HG03457 (cell line): ENCODE measurements around the gene KSR2.

ENCODE experiments used
- ATAC-seq: cut with Tn5 transposase; IDR thresholded peaks from one replicate; pipeline ENCODE4 v1.9.1; 2021; ENCODE audit warnings: moderate number of reproducible peaks; ENCODE audit not compliant: unreplicated experiment

KSR2 gene

DNA sequence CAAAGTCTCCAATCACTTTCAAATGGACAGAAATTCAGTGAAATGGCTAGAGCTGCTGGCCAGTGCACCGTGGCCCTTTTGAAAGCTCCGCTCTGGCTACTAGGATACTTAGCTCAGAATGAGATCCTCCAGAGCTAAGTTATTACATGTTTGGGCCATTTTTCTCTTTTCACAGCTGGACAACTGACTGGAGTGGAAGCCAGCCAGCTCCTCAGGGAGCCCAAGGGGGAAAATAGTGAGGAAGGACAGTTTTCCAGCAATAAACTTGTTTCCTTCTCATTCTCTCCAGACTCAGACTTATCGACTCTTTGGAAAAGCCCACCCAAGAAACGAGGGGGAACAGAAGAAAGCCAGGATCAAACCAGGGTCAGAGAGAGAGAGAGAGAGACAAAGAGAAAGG, 266.0 kb downstream of the KSR2 start:
- no peak for ATAC-seq

- ATAC-seq = no peak
These were observed 269.2 kb downstream of the KSR2 start for GRCh38 chr12:117699575-117699974.

DNA sequence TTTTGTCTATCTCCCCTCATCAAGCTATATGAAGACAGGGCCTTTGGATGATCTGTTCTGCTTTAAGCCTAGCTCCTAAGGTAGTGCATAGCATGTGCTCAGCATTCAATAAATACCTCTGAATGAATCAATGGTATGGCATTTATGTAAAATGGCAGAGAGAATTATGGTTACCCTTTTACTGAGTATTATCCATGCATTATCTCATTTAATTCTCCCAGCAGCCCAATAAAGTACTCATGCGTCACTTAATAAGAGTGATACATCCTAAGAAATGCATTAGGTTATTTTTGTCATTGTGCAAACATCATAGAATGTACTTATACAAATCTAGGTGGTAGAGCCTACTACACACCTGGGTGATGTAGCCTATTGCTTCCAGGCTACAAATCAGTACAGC, 269.7 kb downstream of the KSR2 start:
- no peak for ATAC-seq

DNA sequence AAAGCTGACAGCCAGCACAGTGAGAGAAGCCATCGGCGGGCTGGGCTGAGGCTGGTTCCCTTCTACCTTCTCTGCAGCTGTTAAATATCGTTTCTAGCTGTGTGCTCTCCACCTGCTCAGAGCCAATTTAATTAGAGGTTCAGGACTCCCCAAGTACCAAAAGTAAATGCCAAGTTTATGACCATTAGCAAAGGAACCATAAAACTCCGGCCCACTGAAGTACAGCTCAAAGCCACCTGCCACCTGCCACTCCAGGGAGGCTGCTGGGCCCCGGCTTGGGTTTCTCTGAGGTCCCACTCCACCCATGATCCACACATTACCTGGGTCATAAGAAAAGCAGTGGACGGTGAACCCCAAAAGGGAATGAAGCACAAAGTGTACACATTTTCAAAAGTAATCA, 272.8 kb downstream of the KSR2 start:
- ATAC-seq = no peak

GRCh38 chr12:117692512-117692911, 276.3 kb downstream of the KSR2 start:
- ATAC-seq = no peak

DNA sequence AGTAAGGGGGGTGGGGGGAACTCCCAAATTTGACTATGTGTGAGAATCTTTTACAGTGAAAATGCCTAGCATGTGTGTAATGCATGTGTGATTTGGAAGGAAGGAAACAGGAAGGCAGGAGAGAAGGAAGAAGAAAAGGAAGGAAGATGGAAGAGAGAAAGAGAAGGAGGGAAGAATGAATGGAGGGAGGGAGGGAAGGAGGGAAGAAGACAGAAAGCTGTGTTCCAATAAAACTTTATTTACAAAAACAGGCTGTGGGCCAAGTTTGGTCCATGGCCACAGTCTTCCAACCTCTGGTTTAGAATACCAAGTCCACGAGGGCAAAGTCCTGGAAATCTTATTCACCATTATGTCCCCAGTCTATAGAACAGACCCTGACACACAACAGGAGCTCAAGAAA, 278.9 kb downstream of the KSR2 start:
- no peak for ATAC-seq

- ATAC-seq = no peak
These were observed 280.3 kb downstream of the KSR2 start for GRCh38 chr12:117688446-117688845.

GRCh38 chr12:117686911-117687377, 281.8 kb downstream of the KSR2 start:
- ATAC-seq = no peak

DNA sequence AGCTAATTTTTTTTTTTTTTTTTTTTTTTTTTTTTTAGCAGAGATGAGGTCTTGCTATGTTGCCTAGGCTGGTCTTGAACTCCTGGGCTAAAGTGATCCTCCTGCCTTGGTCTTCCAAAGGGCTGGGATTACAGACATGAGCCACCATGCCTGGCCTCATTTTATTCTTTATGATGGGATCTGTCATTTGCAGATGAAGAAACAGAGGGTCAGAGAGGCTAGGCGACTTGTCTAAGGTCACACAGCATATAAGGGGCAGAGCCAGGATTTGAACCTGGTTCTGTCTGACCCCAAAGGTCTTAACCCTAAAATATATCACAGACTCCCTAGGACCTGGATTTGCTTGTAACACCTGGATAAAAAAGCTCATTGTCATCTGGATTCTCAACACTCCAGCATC, 282.6 kb downstream of the KSR2 start:
- ATAC-seq = no peak

DNA sequence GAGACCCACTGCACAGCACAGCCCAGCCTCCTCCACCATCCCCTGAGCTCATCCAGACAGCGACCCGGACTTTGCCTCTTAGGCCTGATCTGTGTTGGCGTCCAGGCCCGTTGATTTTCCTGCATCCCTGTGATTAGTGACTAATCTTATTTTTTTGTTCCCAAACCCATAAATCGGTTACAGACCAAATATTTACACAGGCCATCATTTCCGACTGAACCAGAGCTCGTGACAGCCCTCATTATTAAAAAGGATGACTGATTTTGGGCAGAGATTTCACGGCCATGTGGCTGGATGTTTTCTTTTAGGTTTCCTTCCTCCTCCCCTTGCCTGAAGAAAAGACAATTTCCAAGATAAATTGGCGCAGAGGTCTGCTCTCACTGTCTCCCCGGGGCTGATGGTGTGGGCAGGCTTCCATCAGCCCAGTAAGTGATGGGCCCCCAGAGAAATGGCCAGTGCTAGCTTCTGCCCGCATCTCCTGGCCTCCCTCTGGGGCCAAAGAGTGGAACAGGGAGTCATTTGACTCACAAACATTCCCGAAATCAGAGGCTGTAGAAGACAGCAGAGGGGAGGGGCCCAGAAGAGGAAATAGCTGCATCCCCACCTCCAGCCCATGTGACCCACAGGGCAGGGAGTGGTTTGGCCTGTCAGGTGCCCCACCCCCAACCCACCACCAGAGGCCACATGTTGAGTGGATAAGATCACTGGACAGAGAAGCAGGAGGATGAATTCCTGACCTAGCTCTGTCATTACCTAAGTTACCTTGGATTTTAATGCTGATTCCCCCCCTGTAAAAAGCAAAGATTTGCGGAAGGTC, 283.5 kb downstream of the KSR2 start:
- no peak for ATAC-seq

- ATAC-seq = no peak
These were observed 284.3 kb downstream of the KSR2 start for GRCh38 chr12:117684471-117684870.

GRCh38 chr12:117680312-117680711, 288.5 kb downstream of the KSR2 start:
- ATAC-seq = no peak

DNA sequence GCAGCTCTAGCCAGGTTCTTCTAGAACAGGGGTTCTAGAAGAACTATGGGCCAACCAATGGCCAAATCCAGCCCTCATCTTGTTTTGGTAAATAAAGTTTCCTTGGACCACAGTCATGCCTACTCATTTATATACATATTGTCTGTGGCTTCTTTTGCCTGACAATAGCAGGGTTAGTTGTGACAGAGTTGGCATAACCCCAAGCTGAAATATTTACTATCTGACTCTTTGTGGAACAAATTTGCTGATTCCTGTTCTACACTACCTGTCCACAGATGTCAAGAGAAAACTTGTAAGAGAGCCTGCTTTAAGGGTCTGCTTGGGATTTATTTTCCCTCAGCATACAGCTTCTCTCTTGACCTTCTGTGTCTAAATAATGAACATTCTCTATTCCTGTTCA, 289.0 kb downstream of the KSR2 start:
- no peak for ATAC-seq

GRCh38 chr12:117674763-117675162, 294.0 kb downstream of the KSR2 start:
- ATAC-seq = no peak

DNA sequence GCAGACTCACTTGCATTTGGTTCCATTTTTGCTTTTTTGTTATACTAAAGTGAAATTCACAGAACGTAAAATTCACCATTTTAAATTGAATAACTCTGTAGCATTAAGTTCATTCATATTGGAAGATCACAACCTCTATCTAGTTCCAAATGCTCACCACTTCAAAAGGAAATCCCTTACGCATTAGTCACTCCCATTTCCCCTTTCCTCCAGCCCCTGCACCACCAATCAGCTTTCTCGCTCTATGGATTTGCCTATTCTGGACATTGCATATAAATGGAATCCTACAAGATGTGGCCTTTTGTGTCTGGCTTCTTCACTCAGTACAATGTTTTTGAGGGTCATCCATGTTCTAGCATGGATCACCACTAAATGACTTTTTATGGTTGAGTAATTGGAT, 294.5 kb downstream of the KSR2 start:
- ATAC-seq = no peak

DNA sequence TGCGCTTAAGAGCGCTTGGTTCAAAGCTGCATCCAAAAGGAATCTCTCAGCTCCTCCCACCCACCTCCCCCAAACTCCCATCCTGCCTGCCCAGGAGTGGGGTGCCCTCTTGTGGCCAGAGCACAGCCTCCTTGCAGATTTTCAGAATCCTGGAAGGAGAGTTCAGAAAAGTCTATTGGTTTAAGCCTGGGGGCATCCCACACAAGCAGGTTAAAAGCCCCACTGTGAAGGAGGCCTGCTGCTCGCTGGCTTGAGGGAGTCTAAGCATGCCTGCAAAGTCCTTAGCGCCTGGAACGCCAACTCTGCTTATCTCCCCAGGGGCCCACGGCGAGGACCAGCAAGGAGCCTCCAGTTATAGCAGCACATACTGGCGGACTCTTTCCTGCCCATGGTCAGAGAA, 297.1 kb downstream of the KSR2 start:
- ATAC-seq = no peak

DNA sequence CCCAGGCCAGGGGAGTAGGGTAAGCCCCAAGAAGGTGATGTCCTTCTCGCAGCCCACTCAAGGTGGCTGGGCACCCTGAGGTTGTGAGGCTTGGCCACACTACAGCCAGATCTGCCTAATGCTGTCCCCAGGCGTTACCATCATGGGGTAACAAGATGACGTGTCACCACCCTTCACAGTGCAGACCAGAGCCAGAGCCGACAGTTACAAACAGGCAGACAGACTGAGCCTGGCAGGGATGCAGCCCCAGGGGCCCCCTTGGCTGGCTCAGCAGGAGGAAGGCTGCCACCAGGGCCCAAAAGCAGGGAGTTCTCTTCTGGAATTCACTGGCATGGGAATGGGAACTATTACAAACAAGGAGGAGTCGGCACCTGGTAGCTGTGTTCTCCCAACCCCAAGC, 304.6 kb downstream of the KSR2 start:
- no peak for ATAC-seq

GRCh38 chr12:117662620-117663395, 306.0 kb downstream of the KSR2 start:
- no peak for ATAC-seq

- no peak for ATAC-seq
These were observed 306.6 kb downstream of the KSR2 start for GRCh38 chr12:117662220-117662619.

DNA sequence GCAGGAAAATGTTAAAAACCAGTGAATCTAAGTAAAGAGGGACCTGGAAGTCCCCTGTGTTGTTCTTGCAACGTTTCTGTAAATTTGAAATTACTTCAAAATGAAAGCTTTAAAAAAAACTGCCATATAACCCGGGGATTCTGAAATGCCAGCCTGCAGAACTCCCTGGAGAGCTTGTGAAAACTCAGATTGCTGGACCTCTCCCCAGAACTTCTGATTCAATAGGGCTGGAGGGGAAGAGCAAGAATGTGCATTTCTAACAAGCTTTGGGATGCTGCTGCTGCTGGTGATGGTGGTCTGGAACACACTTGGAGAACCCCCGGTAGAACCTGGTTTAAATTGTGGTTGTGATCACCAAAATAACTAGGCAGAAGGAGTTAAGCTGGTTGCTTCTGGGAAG, 307.3 kb downstream of the KSR2 start:
- no peak for ATAC-seq

DNA sequence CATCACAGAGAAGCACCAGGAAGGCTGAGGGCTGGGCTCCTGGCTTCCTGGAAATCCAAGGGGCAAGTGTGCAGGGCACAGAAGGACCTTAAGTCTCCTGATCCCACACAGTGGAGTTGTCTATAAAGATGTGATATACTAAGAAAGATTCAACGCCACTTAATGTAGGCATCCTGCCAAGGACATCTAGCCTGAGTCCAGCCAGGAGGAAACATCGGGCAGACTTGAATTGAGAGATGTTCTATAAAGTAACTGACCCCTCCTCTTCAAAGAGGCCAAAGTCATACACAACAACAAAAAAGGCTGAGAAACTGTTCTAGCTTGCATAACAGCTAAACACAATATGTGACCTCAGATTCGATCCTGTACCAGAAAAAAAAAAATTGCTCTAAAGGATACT, 307.9 kb downstream of the KSR2 start:
- no peak for ATAC-seq

DNA sequence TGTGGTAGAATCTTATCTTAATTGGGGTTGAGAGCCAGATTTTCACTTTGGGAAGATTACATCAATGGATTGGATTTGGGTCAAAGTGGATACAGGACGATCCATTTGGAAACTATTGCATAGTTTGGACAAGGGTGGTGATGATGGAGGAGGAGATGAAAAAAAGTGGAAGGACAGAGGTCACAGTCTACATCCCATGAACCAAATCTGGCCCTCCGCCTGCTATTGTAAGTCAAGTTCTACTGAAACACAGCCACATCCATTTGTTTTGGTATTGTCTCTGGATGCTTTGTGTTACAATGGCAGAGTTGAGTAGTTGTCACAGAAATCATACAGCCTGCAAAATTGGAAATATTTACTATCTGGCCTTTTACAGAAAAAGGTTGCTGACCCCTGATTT, 310.6 kb downstream of the KSR2 start:
- ATAC-seq = no peak
